ENCODE measurements around the gene RAB6B.

RAB6B gene

GRCh38 chr3:133854264-133855001 is 41.2 kb downstream of the RAB6B start:
- Histone ChIP-seq H3K4me3 (no peak overlapping the region), H3K27ac (no peak overlapping the region)
- DNase-seq (ENCODE audit: low spot score): no peak
- TF ChIP-seq CTCF (IDR thresholded peaks at IDR 0.05): no peak

GRCh38 chr3:133853925-133854227 is 41.8 kb downstream of the RAB6B start:
- no peak for TF ChIP-seq CTCF (IDR thresholded peaks at IDR 0.05)
- DNase-seq (ENCODE audit: low spot score): no peak

GRCh38 chr3:133853063-133853924 is 42.4 kb downstream of the RAB6B start:
- H3K4me3 ChIP-seq: no peak overlapping the region
- TF ChIP-seq CTCF (IDR thresholded peaks at IDR 0.05): no peak
- no peak for DNase-seq (ENCODE audit: low spot score)
- no peak overlapping the region for H3K27ac ChIP-seq

More at GRCh38 chr3:133853925-133854227, 41.8 kb downstream of the RAB6B start:
- no peak overlapping the region for H3K27ac ChIP-seq
- H3K4me3 ChIP-seq: no peak overlapping the region

- DNase-seq (ENCODE audit: low spot score): no peak
- Histone ChIP-seq H3K4me3 (no peak overlapping the region), H3K27ac (no peak overlapping the region)
- TF ChIP-seq CTCF (IDR thresholded peaks at IDR 0.05): no peak
Measured at GRCh38 chr3:133851931-133852330, 43.8 kb downstream of the RAB6B start.

GRCh38 chr3:133851266-133851906 is 44.3 kb downstream of the RAB6B start:
- Histone ChIP-seq H3K4me3 (no peak overlapping the region), H3K27ac (no peak overlapping the region)
- DNase-seq (ENCODE audit: low spot score): no peak
- no peak for TF ChIP-seq CTCF (IDR thresholded peaks at IDR 0.05)

- no peak for DNase-seq (ENCODE audit: low spot score)
- no peak overlapping the region for H3K4me3 ChIP-seq
- no peak for TF ChIP-seq CTCF (IDR thresholded peaks at IDR 0.05)
- no peak overlapping the region for H3K27ac ChIP-seq
Measured at GRCh38 chr3:133850034-133850433, 45.6 kb downstream of the RAB6B start.

Data from coronary artery (tissue), 2 donors.